GM19023 (cell line): Measurements from ENCODE around the gene ATP11C.

ENCODE experiments used
- ATAC-seq: cut with Tn5 transposase; IDR thresholded peaks from one replicate; pipeline ENCODE4 v1.9.1; 2021; ENCODE audit warnings: mild to moderate bottlenecking, moderate library complexity; ENCODE audit not compliant: unreplicated experiment

Gene ATP11C

DNA sequence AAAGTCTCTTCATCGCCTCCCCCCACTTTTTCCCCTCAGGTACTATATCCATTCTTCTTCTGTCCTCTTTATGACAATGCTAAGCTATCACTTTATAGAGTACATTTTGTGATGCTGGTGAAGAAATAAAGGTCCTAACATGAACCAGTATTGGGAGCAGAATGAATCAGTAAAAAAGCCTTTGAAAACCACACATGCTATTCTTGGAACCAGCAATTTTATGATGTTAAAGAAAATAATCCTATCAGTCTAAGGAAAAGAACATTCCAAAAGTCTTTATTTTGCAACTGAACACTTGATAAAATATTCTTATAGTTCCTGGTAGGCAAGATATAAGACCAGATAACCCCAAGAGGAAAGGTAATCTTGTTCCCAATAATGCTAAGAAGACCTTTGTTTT, 117.1 kb downstream of the ATP11C start:
- no peak for ATAC-seq

DNA sequence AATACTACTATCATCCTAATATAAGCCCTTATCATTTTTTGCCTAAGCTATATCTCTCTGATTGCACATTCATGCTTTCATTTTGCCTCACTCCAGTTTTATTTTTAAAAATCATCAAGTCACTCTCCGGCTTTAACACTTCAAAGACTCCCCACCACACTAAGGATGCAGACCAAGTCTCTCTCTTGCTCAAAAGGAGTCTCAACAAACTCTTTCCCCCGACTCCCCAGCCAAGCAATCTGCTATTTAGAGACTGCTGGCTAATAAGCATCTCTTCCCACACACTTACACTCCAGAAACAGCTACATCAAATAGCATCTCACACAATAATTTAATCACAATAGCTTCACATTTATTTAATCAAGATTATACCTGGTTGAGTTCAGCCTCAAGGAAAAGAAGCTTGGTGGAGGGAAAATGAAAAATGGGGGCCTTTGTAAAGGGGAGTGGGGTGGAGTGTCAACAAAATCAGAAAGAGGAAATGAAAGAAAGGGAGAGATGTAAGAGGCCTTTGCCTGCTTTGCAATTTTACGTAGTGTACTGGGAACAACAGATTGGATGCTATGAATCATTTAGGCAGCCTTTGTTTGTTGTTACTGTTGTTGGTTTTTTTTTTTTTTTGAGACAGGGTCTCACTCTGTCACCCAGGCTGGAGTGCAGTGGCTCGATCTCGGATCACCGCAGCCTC, 120.8 kb downstream of the ATP11C start:
- ATAC-seq: peak; percentile 57

DNA sequence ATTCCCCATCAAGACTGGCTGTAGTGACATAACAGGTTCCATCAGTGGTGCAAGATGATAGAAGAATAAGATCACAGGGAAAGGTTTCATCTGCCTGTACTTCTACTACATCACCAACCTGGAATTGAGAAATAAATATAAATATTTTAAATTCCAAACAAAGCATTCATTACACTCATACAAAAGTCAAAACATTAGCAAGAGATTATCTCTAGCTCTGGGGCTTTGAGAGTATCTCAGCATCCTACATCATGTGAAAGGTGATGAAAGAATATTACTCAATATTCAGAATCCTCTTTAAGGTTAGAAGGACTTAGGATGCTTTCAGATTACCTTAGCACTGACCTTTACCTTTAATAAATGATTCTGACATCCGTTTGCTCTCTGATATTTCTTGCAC, 128.4 kb downstream of the ATP11C start:
- no peak for ATAC-seq

GRCh38 chrX:139803224-139803623, 129.6 kb downstream of the ATP11C start:
- no peak for ATAC-seq

DNA sequence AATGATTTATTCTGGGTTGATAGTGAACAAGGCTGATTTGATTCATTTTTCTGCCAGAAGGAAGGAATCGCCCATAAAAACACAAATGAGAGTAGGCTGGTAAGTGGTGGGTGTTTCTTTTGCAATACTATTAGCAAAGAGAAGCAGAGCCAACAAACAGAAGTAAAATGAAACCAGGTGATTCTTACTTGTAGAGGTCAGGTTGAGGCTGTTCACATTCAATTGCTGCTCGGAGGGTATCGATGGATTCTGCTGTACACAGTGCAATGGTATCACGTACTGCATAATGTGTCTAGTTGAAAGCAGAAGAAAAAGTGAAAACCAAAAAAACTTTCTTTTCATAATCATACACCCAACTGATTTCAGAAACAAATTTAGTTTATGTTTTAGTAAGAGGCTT, 130.8 kb downstream of the ATP11C start:
- ATAC-seq: no peak

DNA sequence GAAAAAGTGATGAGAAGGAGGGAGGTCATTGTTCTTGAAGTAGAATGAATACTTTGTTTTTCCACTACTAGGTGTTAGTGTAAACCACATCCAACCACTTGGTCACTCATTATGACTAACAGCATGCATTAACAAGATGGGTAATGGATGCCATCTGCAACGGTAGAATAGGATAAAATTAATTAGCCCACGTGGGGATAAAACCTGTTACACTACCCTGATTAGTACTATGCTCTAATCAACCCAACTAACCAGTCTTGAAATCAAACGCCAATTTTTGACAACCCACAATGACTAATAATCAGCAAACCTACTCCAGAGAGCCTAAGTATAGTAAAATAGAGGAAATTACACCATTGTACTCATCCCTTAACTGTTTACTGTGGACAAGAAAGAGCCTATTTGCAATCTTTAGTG, 131.4 kb downstream of the ATP11C start:
- ATAC-seq: no peak

DNA sequence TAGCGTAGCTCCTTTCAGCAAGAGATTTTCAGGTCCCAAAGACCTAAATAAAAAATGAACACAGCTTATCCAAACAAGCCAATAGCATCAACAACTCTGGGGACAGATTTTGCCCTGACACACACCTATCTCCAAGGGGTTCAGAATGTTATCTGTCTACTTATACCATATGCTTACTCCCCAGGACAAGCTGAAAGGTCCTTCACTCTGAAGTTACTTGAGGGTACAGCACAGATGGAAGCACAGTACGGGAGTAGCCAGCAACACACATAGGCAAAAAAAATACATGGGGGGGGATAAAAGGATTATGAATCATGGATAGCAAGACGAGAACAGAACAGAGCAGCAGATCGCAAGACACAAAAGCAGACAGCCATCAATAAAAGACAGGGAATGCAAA, 134.2 kb downstream of the ATP11C start:
- no peak for ATAC-seq

- peak; percentile 99 for ATAC-seq
Measured at GRCh38 chrX:139795196-139795595, 137.7 kb downstream of the ATP11C start.

DNA sequence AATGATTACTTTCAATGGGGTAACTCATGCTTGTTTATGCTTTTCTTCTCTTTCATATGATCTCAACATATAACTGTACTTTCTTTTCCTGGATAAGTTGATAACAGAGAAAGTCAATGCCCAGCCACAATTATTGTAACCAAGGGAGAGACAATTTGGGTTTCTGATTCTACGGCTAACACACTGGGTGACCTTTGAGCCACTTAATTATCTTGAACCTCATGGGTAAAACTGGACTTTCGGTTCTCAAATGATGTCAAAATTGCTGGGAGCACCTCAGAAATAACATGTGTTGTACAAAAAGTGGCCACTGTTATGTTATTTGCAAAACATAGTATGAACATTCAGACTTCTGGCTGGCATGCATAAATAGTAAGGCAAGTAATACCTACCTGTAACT, 145.3 kb downstream of the ATP11C start:
- ATAC-seq: no peak

GRCh38 chrX:139784807-139785206, 148.0 kb downstream of the ATP11C start:
- ATAC-seq: peak; percentile 90

DNA sequence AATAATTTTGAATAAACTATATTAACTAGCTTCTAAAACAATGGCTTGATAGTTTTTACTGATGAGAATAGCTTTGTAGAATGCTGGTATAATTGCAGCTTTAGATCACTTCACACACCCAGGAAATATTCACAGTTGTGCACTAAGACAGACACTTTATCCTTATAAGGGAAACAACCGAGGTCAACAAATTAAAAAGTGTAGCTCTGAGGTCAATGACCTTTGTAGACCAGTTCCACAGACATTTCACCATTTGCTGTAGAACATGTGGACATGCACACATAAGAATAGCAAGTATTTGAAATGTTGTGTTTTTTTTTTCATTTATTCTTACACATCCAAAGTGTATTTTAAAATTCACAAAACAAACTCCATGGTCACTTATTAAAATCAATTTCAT, 148.9 kb downstream of the ATP11C start:
- no peak for ATAC-seq

- no peak for ATAC-seq
Measured at GRCh38 chrX:139783030-139783429, 149.8 kb downstream of the ATP11C start.

DNA sequence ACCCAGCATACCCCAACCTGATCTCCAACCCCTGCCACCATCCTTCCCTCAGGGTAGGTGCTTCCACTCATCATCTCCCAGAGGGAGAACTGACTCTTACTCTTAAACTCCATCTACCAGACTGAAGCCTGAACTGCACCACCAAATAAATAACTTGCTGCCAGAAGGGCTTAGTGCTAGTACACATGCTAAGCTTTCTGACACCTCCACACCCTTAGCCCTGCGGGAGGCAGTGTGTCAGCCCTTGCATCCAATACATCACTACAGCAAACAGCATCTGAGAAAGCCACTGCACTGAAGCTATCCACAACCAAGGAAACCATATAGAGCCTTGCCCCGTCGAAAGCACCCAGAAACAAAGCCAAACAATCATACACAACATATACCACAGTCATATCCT, 156.3 kb downstream of the ATP11C start:
- ATAC-seq: no peak

GRCh38 chrX:139770366-139770765, 162.5 kb downstream of the ATP11C start:
- no peak for ATAC-seq

GRCh38 chrX:139766545-139766983, 166.3 kb downstream of the ATP11C start:
- peak; percentile 69 for ATAC-seq

DNA sequence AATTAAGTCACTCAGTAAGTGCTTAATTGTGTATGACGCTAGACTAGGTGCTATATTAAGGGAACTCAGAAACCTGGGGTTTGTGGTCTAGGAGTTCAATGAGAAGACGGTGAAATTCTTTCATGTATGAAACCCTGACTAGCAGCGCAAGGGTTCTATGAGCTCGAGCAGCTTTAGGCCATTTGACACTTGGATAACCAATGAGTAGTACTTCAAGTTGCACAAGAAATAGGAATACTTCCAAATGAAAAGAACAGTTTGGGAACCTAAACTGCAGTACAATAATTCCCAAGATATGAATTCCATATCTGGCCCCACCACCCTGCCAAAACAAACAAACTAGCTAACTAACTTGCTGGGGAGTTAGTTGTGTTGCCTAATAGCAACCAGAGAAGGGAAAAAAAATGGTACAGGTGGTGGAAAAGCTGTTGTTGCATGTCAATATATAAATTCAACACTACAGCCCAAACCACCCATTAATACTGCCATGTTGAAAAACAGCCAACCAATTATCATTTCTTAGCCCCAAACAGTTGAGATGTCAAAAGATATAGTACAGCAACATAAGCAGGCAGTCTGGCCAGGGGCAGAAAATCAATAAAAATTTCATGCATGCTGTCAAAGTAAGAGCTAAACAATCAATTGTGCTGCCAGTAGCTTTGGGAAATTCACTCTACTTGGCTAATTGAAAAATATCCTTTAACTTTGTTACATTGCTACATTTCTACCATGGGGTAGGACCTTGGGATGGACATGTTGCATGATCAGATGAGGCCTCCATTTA, 170.3 kb downstream of the ATP11C start:
- ATAC-seq: no peak

DNA sequence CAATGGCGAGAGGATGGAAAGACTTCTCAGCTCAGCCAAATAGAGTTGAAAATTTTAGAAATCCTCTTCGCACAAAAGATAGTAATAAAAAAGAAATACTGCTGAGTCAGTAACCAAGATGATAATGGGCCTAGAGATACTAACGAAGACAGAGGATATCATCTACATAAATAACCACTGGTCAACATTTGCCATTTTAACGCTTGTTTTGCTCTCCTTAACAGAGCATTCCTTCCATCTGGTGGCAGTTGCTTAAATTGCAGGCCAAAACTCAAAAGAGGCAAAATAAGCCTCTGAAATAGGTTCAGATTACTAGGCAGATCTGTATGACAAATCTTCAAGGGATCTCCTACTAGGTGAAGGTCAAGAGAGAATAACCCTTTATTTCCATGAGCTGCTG, 173.2 kb downstream of the ATP11C start:
- no peak for ATAC-seq

- no peak for ATAC-seq
Measured at GRCh38 chrX:139758809-139759208, 174.0 kb downstream of the ATP11C start.

- ATAC-seq: no peak
Measured at GRCh38 chrX:139758250-139758649, 174.6 kb downstream of the ATP11C start.

GRCh38 chrX:139751053-139751452, 181.8 kb downstream of the ATP11C start:
- no peak for ATAC-seq

DNA sequence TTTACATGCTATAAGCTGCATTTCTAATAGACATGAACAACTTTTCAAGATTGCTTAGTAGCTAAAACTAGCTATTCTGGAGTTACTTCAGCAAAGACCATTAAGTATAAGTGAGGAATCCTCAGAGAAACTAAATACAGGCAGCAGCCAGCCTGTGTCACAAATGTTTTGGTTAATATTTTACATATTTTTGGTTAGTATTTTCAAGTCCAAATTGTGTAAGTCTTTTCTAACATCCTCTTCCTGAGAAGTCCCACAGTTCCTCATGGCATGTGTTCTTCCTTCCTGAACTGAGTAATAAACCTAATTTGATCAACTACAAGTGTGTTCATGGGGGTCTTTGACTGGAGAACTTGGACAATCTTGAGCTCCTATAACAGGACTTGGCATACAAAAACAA, 182.5 kb downstream of the ATP11C start:
- ATAC-seq: no peak

DNA sequence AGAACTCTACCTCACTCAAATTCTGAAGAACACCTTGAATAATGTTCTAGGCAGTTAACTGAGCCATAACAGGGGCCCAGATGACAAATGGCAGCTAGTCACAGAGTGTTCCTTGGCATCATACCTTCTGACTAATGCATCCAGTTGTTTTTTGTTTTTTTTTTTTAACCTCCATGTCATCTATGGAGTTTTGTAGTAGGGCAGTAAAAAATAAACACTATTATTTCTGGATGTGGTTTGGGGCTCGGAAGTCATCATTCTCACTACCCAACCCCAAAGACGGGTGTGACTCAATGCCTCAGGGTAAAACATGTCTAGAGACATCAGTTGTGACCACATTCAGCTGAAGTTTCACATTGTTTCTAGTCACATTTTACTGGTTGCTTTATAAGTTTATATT, 193.7 kb downstream of the ATP11C start:
- peak; percentile 87 for ATAC-seq
